Peyer's patch (tissue), 4 donors: Measurements from ENCODE around the gene PGBD1.
"Not testable (repeated sequence)": the region's sequence is repeated elsewhere in the genome, so short reads cannot be mapped to it uniquely, and the experiment has no call there.

Source experiments
- POLR2A ChIP-seq, 2 donors: fragments of 450-650 bp; IDR thresholded peaks; one replicate each; pipeline ENCODE4 v1.5.1; 2017; ENCODE audit warnings: antibody characterized with exemption in 2 of 2, mild to moderate bottlenecking in 2 of 2, moderate library complexity in 2 of 2
- TF ChIP-seq, protein P1 (sequence below), 6 experiments: fragments of 450-650 bp in 4 of 6; fragments of 200-600 bp in 2 of 6; sonication (generic) in 1 of 6; IDR thresholded peaks; one replicate each; pipeline ENCODE4 v1.5.1; 2017 to 2019; ENCODE audit warnings: antibody characterized with exemption in 6 of 6, mild to moderate bottlenecking in 3 of 6, moderate library complexity in 1 of 6

DNA sequence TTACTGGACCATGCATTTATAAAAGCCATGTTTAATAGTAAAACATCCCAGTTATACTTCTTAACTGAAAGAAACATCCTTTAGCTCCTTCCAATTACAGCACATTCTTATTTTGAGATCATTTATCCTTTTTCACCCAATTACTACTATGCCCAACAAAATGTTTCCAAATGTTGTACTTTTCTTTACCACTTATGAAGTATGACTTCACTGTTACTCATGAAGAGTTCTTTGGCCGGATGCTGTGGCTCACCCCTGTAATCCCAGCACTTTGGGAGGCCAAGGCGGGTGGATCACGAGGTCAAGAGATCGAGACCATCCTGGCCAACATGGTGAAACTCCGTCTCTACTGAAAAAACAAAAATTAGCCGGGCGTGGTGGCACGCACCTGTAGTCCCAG lies 36.5 kb downstream of the PGBD1 start:
- TF ChIP-seq, protein P1, sequence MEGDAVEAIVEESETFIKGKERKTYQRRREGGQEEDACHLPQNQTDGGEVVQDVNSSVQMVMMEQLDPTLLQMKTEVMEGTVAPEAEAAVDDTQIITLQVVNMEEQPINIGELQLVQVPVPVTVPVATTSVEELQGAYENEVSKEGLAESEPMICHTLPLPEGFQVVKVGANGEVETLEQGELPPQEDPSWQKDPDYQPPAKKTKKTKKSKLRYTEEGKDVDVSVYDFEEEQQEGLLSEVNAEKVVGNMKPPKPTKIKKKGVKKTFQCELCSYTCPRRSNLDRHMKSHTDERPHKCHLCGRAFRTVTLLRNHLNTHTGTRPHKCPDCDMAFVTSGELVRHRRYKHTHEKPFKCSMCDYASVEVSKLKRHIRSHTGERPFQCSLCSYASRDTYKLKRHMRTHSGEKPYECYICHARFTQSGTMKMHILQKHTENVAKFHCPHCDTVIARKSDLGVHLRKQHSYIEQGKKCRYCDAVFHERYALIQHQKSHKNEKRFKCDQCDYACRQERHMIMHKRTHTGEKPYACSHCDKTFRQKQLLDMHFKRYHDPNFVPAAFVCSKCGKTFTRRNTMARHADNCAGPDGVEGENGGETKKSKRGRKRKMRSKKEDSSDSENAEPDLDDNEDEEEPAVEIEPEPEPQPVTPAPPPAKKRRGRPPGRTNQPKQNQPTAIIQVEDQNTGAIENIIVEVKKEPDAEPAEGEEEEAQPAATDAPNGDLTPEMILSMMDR (IDR thresholded peaks at IDR 0.05), result not testable (repeated sequence)
- TF ChIP-seq POLR2A (IDR thresholded peaks at IDR 0.05), result not testable (repeated sequence)
